22Rv1 (cell line): Measurements from ENCODE around the gene LRRK1.

ENCODE experiments used
- CTCF ChIP-seq: fragments of 450-650 bp; IDR thresholded peaks from 2 replicates; pipeline ENCODE4 v1.5.1; 2017; ENCODE audit warnings: mild to moderate bottlenecking
- ZFX ChIP-seq: fragments of 450-650 bp; IDR thresholded peaks from 2 replicates; pipeline ENCODE4 v1.6.1; 2017; ENCODE audit warnings: antibody characterized with exemption, borderline replicate concordance

GRCh38 chr15:101056366-101057334 lies 137.5 kb downstream of the LRRK1 start:
- no peak for TF ChIP-seq CTCF
- no peak for TF ChIP-seq ZFX
